Activated T-cell treated with anti-CD3 and anti-CD28 coated beads for 24 hours (primary cell): ENCODE data around the gene RSPRY1.
"Not testable (repeated sequence)": the region's sequence is repeated elsewhere in the genome, so short reads cannot be mapped to it uniquely, and the experiment has no call there.

Source experiments
- DNase-seq: peaks from one replicate; pipeline ENCODE4 v3.0.0-alpha.2; 2020; ENCODE audit warnings: low read depth

Gene RSPRY1

GRCh38 chr16:57255686-57256415 lies 69.7 kb downstream of the RSPRY1 start:
- no peak for DNase-seq

GRCh38 chr16:57256601-57257395 lies 70.7 kb downstream of the RSPRY1 start:
- no peak for DNase-seq

GRCh38 chr16:57257455-57258070 lies 71.4 kb downstream of the RSPRY1 start:
- no peak for DNase-seq

- no peak for DNase-seq
Measured at GRCh38 chr16:57258226-57258909, 72.2 kb downstream of the RSPRY1 start.

- no peak for DNase-seq
Measured at GRCh38 chr16:57258910-57259475, 72.9 kb downstream of the RSPRY1 start.

- DNase-seq, result no peak
Measured at GRCh38 chr16:57260294-57260929, 74.3 kb downstream of the RSPRY1 start.

DNA sequence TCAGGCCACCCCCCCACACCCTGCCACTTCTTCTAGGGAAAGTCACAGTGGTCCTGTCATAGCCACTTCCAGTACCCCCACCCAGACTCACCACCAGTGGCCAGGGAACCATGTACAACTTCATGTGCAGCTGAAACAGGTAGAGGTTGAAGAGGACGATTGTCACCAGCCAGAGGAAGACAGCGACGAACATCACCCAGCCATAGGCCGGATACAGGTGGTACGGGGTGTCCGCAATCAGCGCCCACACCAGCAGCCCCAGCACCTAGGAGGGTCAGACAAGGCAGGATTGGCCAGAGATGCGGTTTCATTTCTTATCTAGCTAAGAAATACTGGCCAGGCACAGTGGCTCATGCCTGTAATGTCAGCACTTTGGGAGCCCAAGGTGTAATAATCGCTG lies 75.7 kb downstream of the RSPRY1 start:
- DNase-seq, result no peak

DNA sequence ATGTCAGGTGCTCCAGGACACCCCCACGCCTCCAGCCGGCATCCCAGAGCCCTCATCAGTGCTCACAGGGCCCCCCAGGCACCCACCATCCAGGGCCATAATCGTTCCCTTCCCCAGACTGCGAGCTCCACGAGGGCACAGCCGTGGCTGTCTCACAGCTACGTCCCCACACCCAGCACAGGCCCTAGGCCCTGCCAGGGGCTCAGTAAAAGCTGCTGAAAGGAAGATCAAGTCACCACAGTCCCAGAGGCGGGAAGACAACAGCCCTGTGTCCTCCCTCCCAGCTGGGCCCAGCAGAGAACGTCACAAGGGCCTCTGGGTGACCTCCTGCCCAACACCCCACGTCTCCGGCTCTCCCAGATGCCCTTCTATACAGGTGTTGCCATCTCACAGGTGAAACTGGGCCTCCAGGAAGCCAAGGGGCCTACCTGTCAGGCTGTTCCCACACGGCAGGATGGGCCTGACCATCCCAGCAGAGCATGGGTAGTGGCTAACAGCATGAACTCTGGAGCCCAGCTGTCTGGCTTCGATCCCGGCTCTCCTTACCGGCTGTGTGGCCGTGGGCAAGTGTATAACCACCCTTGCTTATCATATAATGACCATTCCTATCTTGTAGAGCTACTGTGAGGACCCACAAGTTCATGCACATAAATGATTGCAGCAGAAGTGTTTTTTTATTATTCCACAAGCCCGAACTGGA lies 76.9 kb downstream of the RSPRY1 start:
- DNase-seq, result no peak

GRCh38 chr16:57263541-57264351 lies 77.6 kb downstream of the RSPRY1 start:
- DNase-seq, result no peak

DNA sequence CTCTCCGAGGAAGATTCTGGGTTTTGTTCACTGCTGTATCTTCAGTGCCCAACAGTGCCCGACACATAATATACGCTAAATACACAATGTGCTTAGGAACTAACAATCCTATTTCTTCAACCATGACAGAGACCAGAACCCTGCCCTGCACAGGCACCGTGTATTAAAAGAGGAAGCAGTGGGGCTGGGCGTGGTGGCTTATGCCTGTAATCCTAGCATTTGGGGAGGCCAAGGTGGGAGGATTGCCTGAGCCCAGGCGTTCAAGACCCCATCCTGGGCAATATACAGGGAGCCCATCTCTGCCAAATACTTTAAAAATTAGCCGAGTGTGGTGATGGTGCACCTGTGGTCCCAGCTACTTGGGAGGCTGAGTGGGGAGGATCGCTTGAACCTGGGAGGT lies 78.3 kb downstream of the RSPRY1 start:
- DNase-seq, result no peak

DNA sequence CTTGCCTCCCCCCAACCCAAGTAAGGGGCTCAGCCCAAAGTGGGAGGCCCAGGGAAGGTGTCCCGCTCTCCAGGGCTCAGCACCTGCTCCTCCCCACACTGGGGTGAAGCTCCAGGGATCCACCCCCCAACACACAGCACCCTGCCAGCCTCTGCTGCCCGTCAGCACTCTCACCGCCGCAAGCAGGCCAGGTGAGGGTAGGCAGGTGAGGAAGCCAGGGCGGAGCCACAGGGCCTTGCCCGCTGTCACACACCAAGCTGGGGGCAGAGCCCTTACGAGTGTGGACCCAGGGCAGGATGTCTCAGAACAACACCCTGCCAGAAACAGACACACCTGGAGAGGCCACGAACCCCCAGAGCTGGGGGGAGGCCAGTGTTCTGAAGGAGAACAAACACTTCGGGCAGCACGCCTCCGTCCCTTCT lies 78.8 kb downstream of the RSPRY1 start:
- DNase-seq, result no peak

- no peak for DNase-seq
Measured at GRCh38 chr16:57265850-57266530, 79.9 kb downstream of the RSPRY1 start.

GRCh38 chr16:57266531-57267260 lies 80.6 kb downstream of the RSPRY1 start:
- peak; percentile 13 for DNase-seq

DNA sequence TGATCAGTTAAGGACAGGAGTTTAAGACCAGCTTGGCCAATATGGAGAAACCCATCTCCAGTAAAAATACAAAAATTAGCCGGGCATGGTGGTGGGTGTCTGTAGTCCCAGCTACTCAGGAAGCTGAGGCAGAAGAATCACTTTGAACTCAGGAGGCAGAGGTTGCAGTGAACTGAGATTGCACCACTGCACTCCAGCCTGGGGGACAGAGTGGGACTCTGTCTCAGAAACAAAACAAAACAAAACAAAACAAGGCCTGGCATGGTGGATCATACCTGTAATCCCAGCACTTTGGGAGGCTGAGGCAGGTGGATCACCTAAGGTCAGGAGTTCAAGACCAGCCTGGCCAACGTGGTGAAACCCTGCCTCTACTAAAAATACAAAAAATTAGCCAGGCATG lies 81.2 kb downstream of the RSPRY1 start:
- not testable (repeated sequence) for DNase-seq

DNA sequence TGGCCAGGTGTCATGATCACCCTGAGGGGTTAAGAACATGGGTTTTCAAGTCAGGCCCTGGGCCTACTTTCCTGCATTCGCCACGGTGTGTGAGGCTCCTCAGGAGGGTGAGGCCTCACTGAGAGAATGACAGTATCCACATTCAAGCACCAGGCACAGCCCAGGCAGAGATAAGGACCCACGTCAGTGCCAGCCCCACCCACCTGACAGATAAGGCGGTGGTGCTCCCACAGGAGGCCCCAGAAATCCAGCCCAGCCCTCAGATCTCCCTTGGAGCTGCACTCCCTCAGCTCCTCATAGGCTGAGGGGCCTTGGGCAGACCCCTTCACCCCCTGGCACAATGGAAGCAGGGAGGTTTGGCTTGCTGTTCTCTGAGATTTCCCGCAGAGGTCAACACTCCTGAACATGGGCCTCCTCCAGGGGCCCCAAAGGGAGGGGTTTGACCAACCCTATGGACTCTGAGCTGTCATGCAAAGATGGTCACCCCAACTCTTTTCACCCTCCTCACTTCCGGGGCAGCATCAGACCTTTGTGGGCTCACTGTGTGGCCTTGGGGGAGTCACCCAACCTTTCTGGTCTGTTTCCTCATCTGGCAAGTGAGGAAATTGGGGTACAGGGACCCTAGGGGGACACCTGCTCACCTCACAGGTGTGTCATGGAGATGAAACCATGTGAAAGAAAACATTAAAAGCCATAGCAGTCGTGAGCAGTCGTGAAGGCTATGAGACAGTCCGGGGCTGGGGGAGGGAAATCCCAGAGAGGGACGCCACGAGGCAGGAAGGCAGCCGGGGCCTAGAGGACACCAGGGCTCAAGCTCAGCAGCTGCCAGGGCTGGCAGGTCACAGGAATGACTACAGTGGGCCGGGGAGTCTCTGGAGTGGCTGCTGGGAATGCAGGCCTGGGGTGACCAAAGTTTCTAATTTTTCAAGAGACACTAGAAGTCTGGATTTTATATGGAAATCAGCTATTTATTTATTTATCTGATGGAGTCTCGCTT lies 83.0 kb downstream of the RSPRY1 start:
- no peak for DNase-seq

GRCh38 chr16:57270221-57271062 lies 84.3 kb downstream of the RSPRY1 start:
- DNase-seq, result no peak

DNA sequence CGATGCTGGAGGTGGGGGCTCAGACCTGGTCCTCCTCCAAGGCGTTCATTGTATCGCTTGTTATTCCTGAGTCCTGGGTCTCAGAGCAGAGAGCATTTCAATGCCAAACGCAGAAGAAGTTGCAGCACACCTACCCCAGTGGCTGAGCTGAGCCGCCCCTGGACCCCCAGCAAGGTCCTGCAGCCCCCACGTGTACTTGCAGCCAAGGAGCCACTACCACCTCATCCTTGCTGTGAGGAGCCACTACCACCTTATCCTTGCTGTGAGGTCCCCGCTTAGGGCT lies 84.9 kb downstream of the RSPRY1 start:
- DNase-seq, result no peak
